ENCODE measurements around the gene ISM1.

DNA sequence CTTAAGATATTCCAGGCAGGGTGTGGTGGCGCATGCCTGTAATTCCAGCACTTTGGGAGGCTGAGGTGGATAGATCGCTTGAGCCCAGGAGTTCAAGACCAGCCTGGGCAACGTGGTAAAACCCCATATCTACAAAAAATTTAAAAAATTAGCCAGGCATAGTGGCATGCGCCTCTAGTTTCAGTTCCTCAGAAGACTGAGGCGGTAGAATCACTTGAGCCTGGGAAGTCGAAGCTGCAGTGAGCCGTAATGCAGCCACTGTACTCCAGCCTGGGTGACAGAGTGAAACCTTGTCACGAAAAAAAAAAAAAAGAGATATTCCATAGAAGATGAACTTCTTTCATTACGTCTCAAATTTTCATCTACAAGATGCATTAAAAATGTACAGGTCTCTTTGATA lies 46.7 kb upstream of the ISM1 start:
- TF ChIP-seq CTCF (conservative IDR thresholded peaks at IDR 0.05 in 1 of 2, IDR thresholded peaks at IDR 0.05 in 1 of 2; ENCODE audit: low read depth in 1 of 2, low read length in 2 of 2) (no peak), EZH2 (IDR thresholded peaks at IDR 0.05; ENCODE audit: low read length, missing control alignments) (no peak)
